GM12878 (cell line): ENCODE measurements around the gene MACROD2. TPM values are rescaled to one million over a fixed set of nuclear protein-coding genes. Genes with fewer than 3 reads are reported as not detected.

Source experiments
- ATAC-seq: fragments of 200-7000 bp; cut with Tn5 transposase; 3 replicates; pipeline ENCODE4 v1.9.1; 2020; ENCODE audit warnings: mild to moderate bottlenecking, moderate library complexity
- BruUV-seq: library from RNA; stranded (reverse); fragments of 400-500 nt; replicated peaks from 2 replicates; lab custom pipeline; 2021; lab: Mats Ljungman, UMichigan
- CTCF ChIA-PET: fragments of 300-600 bp; sonication (Branson Sonifier 250); formaldehyde crosslinking; extraction: SDS; loops from one replicate; lab custom pipeline; 2021; ENCODE audit warnings: inconsistent platforms; lab: Yijun Ruan, JAX
- POLR2A ChIA-PET: fragments of 350-600 bp; formaldehyde crosslinking; extraction: SDS; loops from one replicate; lab custom pipeline; 2021; ENCODE audit warnings: inconsistent platforms; lab: Charles Lee
- RAD21 ChIA-PET: fragments of 300-600 bp; sonication (Branson Sonifier 250); formaldehyde crosslinking; loops from one replicate; lab custom pipeline; 2023; ENCODE audit warnings: antibody characterized with exemption; ENCODE audit not compliant: unreplicated experiment; lab: Charles Lee
- SMC1A ChIA-PET: fragments of 300-600 bp; sonication (Branson Sonifier 250); formaldehyde crosslinking; loops from one replicate; lab custom pipeline; 2023; ENCODE audit not compliant: unreplicated experiment, uncharacterized antibody; lab: Charles Lee
- DNase-seq: peaks from one replicate; pipeline ENCODE4 v3.0.0-alpha.2; 2011; ENCODE audit warnings: low read depth, low spot score
- FAIRE-seq: peaks from 3 replicates; lab custom pipeline; 2011; peaks lifted over from hg19 to GRCh38; lab: Jason Lieb, UNC
- H2AFZ ChIP-seq: 2 replicates; pipeline ENCODE4 v1.6.0; 2011; ENCODE audit warnings: low read depth, low read length, control low read depth; ENCODE audit not compliant: control insufficient read depth
- H3K27ac ChIP-seq: 2 replicates; pipeline ENCODE4 v1.5.1; 2011; ENCODE audit warnings: control low read depth; ENCODE audit not compliant: control insufficient read depth, insufficient read depth
- H3K27me3 ChIP-seq, 2 experiments: replicated peaks in 1 of 2; 2 replicates each; pipeline versions ENCODE4 v1.6.0 to v1.6.1; 2011; ENCODE audit warnings: low read length in 1 of 2; ENCODE audit not compliant: control insufficient read depth in 2 of 2, insufficient read depth in 2 of 2
- H3K36me3 ChIP-seq, 2 experiments: 2 replicates each; pipeline ENCODE4 v1.5.1; 2011; ENCODE audit warnings: low read length in 1 of 2; ENCODE audit not compliant: control insufficient read depth in 2 of 2, insufficient read depth in 2 of 2
- H3K4me1 ChIP-seq: 2 replicates; pipeline ENCODE4 v1.6.1; 2011; ENCODE audit warnings: mild to moderate bottlenecking, low read length, moderate library complexity, mixed read lengths; ENCODE audit not compliant: control insufficient read depth, insufficient read depth
- H3K4me2 ChIP-seq: 2 replicates; pipeline ENCODE4 v1.6.0; 2011; ENCODE audit warnings: control low read depth; ENCODE audit not compliant: control insufficient read depth, insufficient read depth
- H3K4me3 ChIP-seq: fragments of 200-600 bp; sonication (generic); 2 replicates; pipeline ENCODE4 v1.5.1; 2016
- H3K79me2 ChIP-seq: 2 replicates; pipeline ENCODE4 v1.6.0; 2011; ENCODE audit warnings: low read length; ENCODE audit not compliant: control insufficient read depth, insufficient read depth
- H3K9ac ChIP-seq: 2 replicates; pipeline ENCODE4 v1.8.0; 2011; ENCODE audit warnings: low read length, control low read depth, mixed read lengths; ENCODE audit not compliant: control insufficient read depth, insufficient read depth
- H3K9me3 ChIP-seq: replicated peaks from 3 replicates; pipeline ENCODE4 v1.5.1; 2011; ENCODE audit warnings: mild to moderate bottlenecking, low read length; ENCODE audit not compliant: control insufficient read depth, insufficient read depth
- H4K20me1 ChIP-seq: 2 replicates; pipeline ENCODE4 v1.6.0; 2011; ENCODE audit not compliant: control insufficient read depth, insufficient read depth
- CEBPZ ChIP-seq: fragments of 150-350 bp; IDR thresholded peaks from 2 replicates; pipeline ENCODE4 v1.6.1; 2016; ENCODE audit warnings: low read depth, low read length
- ETV6 ChIP-seq, 2 experiments: fragments of 450-650 bp in 1 of 2; IDR thresholded peaks in 1 of 2; conservative IDR thresholded peaks in 1 of 2; 2 replicates each; pipeline ENCODE4 v1.6.1; 2014; ENCODE audit warnings: antibody characterized with exemption in 1 of 2, borderline replicate concordance in 1 of 2, low read depth in 1 of 2, mild to moderate bottlenecking in 1 of 2, moderate library complexity in 1 of 2
- EZH2 ChIP-seq: IDR thresholded peaks from 2 replicates; pipeline ENCODE4 v1.6.1; 2012; ENCODE audit warnings: low read depth, mild to moderate bottlenecking, control low read depth, inconsistent platforms, low read length, borderline replicate concordance; ENCODE audit not compliant: control insufficient read depth
- IRF4 ChIP-seq: IDR thresholded peaks from 2 replicates; pipeline ENCODE4 v1.6.1; 2011; ENCODE audit warnings: low read depth, low read length
- MEF2A ChIP-seq: IDR thresholded peaks from 2 replicates; pipeline ENCODE4 v1.6.1; 2011; ENCODE audit warnings: low read depth, mild to moderate bottlenecking, low read length, moderate library complexity; ENCODE audit not compliant: insufficient read depth
- NFYA ChIP-seq: IDR thresholded peaks from 2 replicates; pipeline ENCODE4 v1.6.1; 2011; ENCODE audit warnings: low read depth, mild to moderate bottlenecking, low read length, improper control_type of control experiment, borderline replicate concordance
- SIX5 ChIP-seq: IDR thresholded peaks from 2 replicates; pipeline ENCODE4 v1.6.1; 2011; ENCODE audit warnings: mild to moderate bottlenecking, low read depth, low read length, moderate library complexity; ENCODE audit not compliant: severe bottlenecking
- SKIL ChIP-seq: fragments of 450-650 bp; IDR thresholded peaks from 2 replicates; pipeline ENCODE4 v1.6.1; 2017; ENCODE audit warnings: mild to moderate bottlenecking, low read depth, inconsistent platforms; ENCODE audit not compliant: poor library complexity, severe bottlenecking
- SP1 ChIP-seq: IDR thresholded peaks from one replicate; pipeline ENCODE4 v1.6.1; 2011; ENCODE audit warnings: low read depth, low read length
- YY1 ChIP-seq: IDR thresholded peaks from 2 replicates; pipeline ENCODE4 v1.6.1; 2011; ENCODE audit warnings: low read depth, mild to moderate bottlenecking, low read length
- ZBED1 ChIP-seq: IDR thresholded peaks from 2 replicates; pipeline ENCODE4 v1.6.1; 2016; ENCODE audit warnings: borderline replicate concordance
- ZNF217 ChIP-seq: fragments of 450-650 bp; IDR thresholded peaks from 2 replicates; pipeline ENCODE4 v1.6.1; 2017; ENCODE audit warnings: antibody characterized with exemption, mild to moderate bottlenecking
- WGBS: methylation state at CpG from one replicate; pipeline ENCODE4 v1.1.6; 2016; ENCODE audit warnings: low lambda C conversion rate; ENCODE audit not compliant: insufficient replicate concordance, insufficient coverage; ENCODE audit errors: missing lambda C conversion rate; 5-methylcytosine and 5-hydroxymethylcytosine counted together
- in situ Hi-C: fragments of 300-500 bp; cut with MboI; formaldehyde crosslinking; loops from 9 replicates; pipeline ENCODE4 v1.14.3; 2018; ENCODE audit warnings: mixed read lengths
- intact Hi-C: fragments of 100-400 bp; cut with micrococcal nuclease; formaldehyde crosslinking; loops from one replicate; pipeline ENCODE4 v1.14.2; 2022; ENCODE audit not compliant: unreplicated experiment
- polyA plus RNA-seq, 11 experiments: library from polyadenylated mRNA; depleted of rRNA in 4 of 11; unstranded in 6 of 11; stranded (reverse) in 5 of 11; fragments of >200 nt; fragmentation: Nextera tagmentation in 4 of 11; fragmentation: Illumina TruSeq in 1 of 11; extraction: Ambion mirVana in 4 of 11; extraction: Trizol in 1 of 11; gene quantifications; 1 replicate in 1 of 11; 2 replicates in 10 of 11; pipeline versions ENCODE4 v1.2.1 to v1.2.3, GENCODE V29; 2011 to 2016; ENCODE audit warnings: inconsistent platforms in 2 of 11, missing spikeins in 2 of 11, low read depth in 1 of 11
- total RNA-seq, 4 experiments: library from RNA; depleted of rRNA in 3 of 4; stranded (reverse); fragments of >200 nt in 3 of 4; fragmentation: Illumina TruSeq in 1 of 4; extraction: Trizol in 1 of 4; gene quantifications; 2 replicates each; pipeline versions ENCODE4 v1.2.1 to v1.2.3, GENCODE V29; 2013 to 2021

Gene MACROD2
- total and polyA plus RNA-seq, 10 of the 15 experiments (the other 5 are each of a cell fraction or from before 2014, with no cell fraction given): 1.1 to 21.5 (median 2.2) TPM

GRCh38 chr20:15455279-15455678 is 1460.0 kb downstream of the MACROD2 start:
- 31% methylated on average over 4 of the region's 4 CpGs for WGBS
- ChIA-PET RAD21 (no interaction called here), POLR2A (no interaction called here), SMC1A (no interaction called here), CTCF (no interaction called here)
- BruUV-seq: no TSS peak
- H3K9me3 ChIP-seq: no peaks in the 10 kb centered on the region; the same call in 2 of the 3 replicates
- no peak overlapping the region for H3K27ac ChIP-seq
- intact Hi-C loops (no loop called here), in situ Hi-C loops (no loop called here)
- no peak for FAIRE-seq
- no peaks in the 10 kb centered on the region for H3K4me1 ChIP-seq
- H3K9ac ChIP-seq: no peak overlapping the region
- no peak for TF ChIP-seq NFYA
- no peak for ATAC-seq
- H2AFZ ChIP-seq: no peak overlapping the region
- H3K27me3 ChIP-seq: no peaks in the 10 kb centered on the region
- H3K4me3 ChIP-seq: no peak overlapping the region
- H3K79me2 ChIP-seq: no peaks in the 10 kb centered on the region
- H4K20me1 ChIP-seq: no peaks in the 10 kb centered on the region
- DNase-seq: no peak
- no peak overlapping the region for H3K4me2 ChIP-seq
- no peaks in the 10 kb centered on the region for H3K36me3 ChIP-seq

- BruUV-seq: no TSS peak
- no peaks in the 10 kb centered on the region for H3K79me2 ChIP-seq
- no peaks in the 10 kb centered on the region; the same call in 2 of the 3 replicates for H3K9me3 ChIP-seq
- ChIA-PET SMC1A (no interaction called here), CTCF (interaction anchor here (1.1 kb wide), 1 partner anchor 11 kb away, joined by 3 read pairs; no protein-coding TSS in a partner anchor), POLR2A (no interaction called here), RAD21 (no interaction called here)
- FAIRE-seq (no peak), DNase-seq (no peak), ATAC-seq (no peak)
- no peak overlapping the region for H3K4me3 ChIP-seq
- H3K27ac ChIP-seq: no peak overlapping the region
- no peak overlapping the region for H2AFZ ChIP-seq
- in situ Hi-C loops: no loop called here
- H3K27me3 ChIP-seq: no peaks in the 10 kb centered on the region
- no peaks in the 10 kb centered on the region for H3K36me3 ChIP-seq
- 82% methylated on average over 4 of the region's 4 CpGs for WGBS
- H3K9ac ChIP-seq: no peak overlapping the region
- H4K20me1 ChIP-seq: no peaks in the 10 kb centered on the region
- H3K4me1 ChIP-seq: no peaks in the 10 kb centered on the region
- intact Hi-C loops: no loop called here
- TF ChIP-seq ETV6 (conservative IDR thresholded peaks at IDR 0.05 in 1 of 2, IDR thresholded peaks at IDR 0.05 in 1 of 2; ENCODE audit: borderline replicate concordance in 1 of 2, low read depth in 1 of 2) (no peak), IRF4 (no peak), CEBPZ (no peak), ZNF217 (no peak), ZBED1 (no peak), MEF2A (no peak), SIX5 (no peak), YY1 (no peak), SKIL (no peak), EZH2 (no peak), SP1 (no peak)
- H3K4me2 ChIP-seq: no peak overlapping the region
Measured at GRCh38 chr20:15461938-15462337, 1466.6 kb downstream of the MACROD2 start.
